Iris pigment epithelial cell (primary cell): ENCODE measurements around the gene CXCR5.

Experiments
- DNase-seq: peaks from one replicate; pipeline ENCODE4 v3.0.0-alpha.2; 2011; ENCODE audit warnings: low read depth

The CXCR5 gene

GRCh38 chr11:118927554-118928100, 43.9 kb downstream of the CXCR5 start:
- no peak for DNase-seq

GRCh38 chr11:118928101-118928869, 44.6 kb downstream of the CXCR5 start:
- DNase-seq, result peak; percentile 87

DNA sequence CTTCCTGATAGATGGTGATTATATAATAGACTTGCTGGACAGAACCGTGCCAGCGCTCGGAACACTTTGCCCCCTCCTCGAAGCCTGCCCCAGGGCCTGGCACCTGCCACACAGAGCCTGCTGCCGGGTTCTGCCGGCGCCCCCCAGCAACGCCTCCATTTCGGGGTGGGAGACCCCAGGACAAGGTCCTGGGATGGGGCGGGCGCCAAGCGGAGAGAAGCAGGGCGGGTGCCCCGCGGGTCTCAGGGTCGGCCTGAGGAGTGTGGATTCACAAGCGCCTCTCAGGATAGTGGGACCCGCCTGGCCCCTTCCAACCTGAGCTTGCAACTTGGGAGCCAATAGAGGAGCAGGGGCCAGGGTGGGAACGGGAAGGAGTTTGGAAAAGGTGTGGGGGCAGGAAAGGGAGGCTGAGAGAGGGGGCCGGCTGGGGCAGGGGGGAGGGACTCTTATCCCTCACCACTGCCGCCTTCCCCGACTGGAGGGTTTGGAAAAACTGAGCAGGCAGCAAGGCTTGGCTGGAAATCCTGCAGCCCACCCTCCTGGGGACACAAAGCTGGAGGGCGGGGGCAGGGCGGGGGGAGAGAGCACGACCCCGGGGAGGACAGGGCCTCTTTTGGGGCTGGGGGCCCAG, 45.3 kb downstream of the CXCR5 start:
- peak; percentile 53 for DNase-seq

GRCh38 chr11:118929501-118930093, 45.9 kb downstream of the CXCR5 start:
- DNase-seq, result peak; percentile 80

DNA sequence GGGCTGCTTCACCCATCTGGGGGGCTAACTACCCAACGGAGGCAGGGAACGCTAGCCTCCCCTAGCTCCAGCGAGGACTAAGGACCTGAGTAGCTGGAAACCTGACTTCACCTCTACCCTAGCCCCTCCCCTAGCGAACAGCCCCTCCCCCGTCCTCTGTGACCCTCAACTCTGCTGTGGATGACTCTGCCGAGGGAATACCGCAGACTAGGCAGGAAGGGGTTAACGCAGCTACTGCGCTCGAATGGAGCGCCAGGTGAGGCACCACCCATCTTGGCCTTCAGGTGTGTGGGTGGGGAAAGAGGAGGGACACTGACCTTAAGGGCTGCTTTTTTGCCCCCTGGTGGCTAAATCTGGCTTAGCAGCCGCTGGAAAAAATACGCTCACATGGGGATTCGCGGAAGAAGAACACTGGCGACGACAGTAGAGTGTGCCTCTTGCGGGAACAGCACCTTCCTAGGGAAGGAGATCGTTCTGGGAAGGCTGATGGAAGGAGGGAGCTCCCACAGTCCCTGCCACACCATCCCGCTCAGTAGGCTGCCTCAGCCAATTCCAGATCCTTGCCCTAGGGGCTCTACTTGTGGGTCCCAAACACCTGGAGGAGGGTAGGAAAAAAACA, 46.5 kb downstream of the CXCR5 start:
- DNase-seq, result peak; percentile 62

DNA sequence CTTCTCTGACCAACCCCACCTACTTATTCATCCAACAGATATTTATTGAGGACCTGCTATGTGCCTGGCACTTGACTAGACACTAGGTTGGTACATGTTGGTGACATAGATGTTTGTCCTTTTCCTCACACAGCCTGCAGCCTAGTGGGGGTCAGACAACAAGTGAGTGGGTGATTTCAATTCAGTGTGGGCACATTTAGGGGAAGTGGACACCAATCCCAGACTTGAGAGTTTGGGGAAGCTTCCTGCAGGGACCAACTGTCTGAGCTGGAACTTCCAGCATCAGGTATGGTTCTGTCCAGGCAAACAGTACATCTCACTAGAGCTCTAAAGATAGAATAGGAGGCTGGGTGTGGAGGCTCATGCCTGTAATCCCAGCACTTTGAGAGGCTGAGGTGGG, 47.9 kb downstream of the CXCR5 start:
- no peak for DNase-seq

DNA sequence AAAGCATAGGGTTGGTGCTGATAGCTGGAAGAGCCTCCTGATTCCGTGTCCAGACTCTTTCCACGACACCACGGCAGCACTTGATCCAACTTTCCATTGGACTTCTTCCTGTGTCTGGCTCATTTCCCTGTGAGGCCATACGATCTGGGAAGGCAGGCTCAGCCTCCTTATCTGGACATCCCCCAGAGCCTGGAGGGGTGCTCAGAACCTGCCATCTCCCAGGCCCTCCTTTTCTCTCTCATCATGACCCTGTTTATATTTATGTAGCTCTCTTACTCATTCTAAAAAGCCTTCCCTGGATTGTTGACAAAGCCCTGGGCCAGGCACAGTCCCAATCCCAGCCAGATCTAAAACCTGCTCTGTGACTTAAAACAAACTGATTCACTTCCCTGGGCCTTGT, 49.8 kb downstream of the CXCR5 start:
- no peak for DNase-seq

DNA sequence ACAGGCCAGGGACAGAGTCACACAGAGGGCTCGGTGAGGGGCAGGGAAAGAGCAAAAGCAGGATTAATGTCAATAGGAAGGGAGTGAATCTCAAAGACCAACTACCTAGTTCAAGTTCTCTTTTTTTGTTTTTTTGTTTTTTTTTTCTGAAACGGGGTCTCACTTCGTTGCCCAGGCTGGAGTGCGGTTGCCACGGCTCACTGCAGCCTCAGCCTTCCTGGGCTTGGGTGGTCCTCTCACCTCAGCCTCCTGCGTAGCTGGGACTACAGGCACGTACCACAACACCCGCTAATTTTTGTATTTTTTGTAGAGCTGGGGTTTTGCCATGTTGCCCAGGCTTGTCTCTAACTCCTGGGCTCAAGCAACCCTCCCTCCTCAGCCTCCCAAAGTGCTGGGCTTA, 51.7 kb downstream of the CXCR5 start:
- DNase-seq, result no peak

DNA sequence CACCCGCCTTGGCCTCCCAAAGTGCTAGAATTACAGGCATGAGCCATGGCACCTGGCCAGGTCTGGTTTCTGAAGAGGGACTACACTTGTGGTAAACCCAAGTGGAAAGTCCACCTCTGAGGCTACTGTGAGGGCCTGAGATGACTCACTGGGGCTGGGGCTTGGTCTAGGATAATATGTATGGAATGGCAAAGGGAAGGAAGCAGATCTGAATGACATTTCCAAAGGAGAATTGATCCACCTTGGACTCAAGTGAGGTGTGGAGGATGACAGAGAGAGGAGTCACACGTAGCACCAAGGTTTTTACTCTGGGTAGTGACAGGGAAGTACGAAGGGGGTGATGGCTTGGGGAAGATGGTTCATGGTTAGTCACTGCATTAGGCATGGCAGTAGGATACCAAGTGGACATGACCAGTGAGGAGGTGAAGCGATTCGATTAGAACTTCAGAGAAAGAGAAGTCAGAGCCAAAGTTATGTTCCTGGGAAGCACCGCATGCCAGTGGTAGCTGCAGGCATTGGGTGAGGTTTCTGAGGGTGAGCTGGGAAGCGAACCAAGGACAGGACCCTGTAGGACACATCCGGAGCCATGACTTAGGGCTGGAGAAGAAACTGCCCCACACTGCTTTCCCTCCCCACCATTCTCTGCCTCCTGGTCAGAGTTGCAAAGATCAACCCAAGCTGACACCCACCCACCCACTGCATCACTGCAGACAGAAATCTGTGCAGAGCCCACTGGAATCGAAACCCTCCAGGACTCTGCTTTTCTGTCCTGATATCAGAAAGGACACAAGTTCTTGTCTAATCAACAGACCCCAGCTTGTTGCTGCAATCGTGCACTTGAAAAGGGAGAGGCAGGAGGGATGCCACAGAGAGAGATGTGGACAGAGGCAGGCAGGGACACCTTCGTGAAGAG, 55.1 kb downstream of the CXCR5 start:
- DNase-seq, result peak; percentile 75

GRCh38 chr11:118939404-118939915, 55.8 kb downstream of the CXCR5 start:
- no peak for DNase-seq

DNA sequence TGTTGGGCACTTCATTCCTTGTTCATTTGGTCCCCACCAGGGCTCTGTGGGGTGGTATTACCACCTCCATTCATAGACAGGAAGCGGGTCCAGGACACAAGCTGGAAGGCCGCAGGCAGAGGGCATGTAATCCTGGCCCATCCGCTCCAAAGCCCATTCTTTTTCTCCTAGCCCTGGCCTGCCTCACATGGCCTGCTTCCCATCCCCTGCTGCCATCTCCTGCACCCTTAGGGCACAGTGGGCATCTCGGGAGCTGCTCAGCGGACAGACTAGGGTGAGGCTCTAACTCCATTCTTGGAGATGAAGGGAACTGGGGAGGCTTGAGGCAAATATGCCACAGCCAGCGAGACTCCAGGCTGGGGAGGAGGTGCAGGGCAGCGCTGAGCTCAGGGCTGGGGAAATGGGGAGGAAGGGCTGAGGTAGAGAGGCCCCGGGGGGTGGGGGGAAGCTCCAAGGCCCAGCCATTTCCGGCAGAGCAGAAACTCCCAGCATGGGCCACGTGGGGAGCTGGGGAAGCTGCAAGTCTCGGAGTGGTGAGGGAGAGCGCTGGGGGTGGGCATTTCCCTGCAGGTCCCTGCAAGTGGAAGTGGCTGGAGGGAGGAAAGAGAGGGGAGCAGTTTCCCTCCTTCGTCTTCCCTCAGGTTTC, 56.4 kb downstream of the CXCR5 start:
- DNase-seq, result peak; percentile 50

DNA sequence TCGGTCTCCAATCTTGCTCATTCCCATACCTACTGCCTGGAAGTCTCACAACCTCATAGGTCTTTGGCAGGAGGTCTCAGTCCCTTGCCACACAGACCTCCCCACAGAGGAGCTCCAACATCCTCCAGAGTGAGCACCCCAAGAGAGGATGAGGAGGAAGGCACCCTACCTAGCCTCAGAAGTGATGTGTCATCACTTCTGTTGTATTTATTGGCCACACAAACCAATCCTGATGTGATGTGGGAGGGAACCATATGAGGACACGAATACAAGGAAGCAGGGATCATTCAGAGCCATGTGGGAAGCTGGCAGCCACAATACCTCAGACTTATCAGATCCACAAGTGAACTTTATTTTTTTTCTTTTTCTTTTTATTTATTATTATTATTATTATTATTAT, 63.4 kb downstream of the CXCR5 start:
- no peak for DNase-seq
